Iris pigment epithelial cell (primary cell): ENCODE data around the gene PSAT1.

Experiments used
- DNase-seq: peaks from one replicate; pipeline ENCODE4 v3.0.0-alpha.2; 2011; ENCODE audit warnings: low read depth

The PSAT1 gene

DNA sequence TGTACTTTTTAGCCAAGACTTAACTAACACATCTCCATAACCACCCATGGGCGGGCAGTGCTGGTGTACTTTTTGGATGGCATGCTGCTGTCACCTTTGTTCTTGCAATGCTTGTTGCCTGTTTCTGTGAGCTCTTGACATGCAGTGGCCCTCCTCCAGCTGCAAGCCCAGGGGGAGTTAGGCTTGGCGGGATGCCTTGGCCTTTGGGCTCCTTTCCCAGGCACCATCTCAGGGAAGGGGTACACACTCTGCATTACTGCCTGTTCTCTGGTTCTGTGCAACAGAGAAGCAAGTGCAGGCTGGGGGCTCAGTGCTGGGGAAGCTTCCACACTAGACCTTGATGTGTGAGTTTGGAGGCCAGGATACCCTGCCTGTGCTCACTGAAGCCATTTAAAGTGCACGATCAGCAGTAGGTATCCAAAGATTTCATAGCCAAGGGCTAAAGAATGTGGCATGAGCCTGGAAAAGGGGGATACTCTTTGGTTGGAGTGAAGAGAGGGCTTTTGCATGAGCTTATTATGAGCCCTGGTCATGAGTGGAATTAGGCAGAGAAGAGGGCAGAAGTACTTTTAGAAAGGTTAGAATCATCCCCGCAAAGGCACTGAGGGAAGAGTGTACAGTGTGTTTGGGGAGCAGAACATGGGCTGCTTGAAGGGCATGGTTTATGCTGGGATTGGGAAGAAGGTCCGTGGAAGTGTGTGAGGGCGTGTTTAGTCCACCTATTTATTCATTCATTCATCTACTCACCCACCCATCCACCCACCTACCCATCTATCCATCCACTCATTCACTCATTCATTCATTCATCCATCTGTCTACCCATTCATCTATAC lies 22.5 kb downstream of the PSAT1 start:
- no peak for DNase-seq

DNA sequence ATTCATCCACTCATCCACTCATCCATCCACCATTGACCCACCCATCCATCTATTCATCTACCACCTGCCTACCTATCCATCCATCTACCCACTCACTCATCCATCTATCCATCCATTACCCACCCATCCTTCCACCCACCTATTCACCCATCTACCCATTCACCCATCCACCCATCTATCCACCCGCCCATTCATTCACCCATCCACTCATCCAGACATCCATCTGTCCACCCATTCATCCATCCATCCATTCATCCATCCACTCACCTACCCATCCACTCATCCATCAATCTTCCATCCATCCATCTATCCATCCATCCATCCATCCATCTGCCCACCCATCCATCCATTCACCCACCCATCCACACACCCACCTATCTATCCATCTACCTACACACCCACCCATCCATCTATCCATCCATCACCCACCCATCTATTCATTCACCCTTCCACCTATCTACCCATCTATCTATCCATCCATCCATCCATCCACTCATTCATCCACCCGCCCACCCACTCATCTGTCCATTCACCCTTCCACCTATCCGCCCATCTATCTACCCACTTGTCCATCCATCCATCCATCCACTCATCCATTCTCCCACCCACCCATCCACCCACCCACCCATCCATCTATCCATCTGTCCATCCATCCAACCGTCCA lies 23.2 kb downstream of the PSAT1 start:
- no peak for DNase-seq

DNA sequence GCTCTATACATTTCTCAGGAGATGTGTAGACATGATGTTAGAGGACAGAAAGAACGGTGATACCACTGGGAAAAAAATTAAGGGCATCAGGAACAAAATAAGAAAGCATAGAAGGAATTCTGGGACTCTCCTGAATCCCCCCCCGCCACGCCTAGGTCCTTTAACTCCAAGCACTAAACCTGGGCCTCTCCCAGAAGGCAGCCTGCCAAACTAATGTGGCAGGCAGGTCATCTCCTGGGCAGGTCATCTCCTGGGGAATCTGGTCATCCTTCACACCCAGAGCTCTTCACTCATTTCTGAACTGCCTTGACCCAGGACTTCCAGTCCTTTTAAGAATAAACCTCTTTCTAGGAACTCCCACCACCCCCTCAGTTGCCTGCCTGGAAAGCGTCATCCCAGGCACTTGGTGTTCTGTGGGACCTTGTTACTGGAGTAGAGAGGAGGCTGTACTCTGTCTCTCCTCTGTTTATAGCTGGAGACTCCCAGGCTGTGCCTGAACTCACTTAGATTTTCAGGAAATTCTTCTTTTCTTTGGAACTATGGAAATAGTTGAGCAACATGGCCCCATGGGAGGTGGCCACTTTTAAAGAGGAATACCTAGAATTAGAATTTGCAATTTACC lies 24.1 kb downstream of the PSAT1 start:
- DNase-seq, result no peak

DNA sequence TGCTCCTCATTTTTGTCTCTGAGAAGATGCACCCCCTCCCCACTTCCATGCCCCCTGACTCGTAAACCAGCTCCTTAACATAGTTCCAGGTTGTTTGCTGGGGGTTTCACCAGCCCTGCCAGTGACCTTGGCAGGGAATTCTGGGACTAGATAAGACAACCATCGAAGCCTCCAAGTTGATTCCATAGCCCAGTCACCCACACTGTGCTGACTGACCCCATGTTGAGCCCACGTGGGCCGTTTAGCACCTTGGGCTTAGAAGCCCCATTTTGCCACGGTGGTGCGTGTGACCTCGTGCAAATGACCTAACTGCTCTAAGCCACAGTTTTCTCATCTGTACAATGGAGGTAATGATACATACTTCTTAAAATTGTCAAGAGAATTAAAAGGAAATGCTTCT lies 24.6 kb downstream of the PSAT1 start:
- DNase-seq, result no peak

DNA sequence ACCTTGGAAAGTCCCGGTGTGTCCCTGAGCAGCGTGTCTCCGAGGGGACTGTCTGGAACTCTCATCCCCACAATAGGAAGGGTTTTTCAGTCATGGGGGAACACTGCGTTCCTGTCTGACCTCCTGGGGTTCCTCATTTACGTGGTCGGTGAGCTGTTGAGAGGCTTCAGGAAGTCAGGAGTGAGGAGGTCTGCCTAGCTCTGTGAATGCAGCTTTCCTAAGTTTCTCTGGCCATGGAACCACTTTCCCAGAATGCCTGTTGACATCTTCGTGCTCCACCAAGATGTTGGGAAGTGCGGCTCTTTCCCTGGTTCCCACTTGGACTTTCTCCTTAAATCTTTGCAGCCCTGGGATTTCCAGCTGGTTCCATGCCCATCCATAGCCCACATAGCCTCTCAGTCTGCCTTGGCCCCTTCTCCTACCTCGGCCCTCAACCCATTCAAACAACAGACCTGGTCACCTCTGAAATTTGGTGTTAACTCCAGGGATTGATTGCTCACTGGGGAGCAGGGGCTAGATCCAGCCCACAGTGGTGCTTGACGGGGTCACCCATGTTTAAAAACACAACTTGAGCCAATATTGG lies 27.2 kb downstream of the PSAT1 start:
- no peak for DNase-seq

DNA sequence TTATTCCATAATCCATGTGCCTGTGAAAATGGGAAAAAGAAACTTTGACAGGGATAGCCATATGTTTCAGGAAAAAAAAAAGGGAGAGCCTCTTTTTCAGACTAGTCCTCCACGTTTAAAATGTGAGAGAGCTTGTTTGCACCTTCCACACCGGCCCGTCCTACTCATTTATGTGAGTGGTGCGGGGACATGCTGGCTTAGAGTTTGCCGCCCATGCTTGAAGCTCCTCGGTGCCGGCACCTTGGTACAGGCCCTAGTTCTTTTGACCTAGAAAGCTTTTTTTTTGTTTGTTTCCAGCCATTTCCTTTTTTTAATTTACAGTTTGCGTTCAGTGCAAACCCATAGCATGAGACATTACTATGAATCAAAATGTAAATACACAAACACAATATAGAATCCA lies 27.8 kb downstream of the PSAT1 start:
- DNase-seq, result no peak

DNA sequence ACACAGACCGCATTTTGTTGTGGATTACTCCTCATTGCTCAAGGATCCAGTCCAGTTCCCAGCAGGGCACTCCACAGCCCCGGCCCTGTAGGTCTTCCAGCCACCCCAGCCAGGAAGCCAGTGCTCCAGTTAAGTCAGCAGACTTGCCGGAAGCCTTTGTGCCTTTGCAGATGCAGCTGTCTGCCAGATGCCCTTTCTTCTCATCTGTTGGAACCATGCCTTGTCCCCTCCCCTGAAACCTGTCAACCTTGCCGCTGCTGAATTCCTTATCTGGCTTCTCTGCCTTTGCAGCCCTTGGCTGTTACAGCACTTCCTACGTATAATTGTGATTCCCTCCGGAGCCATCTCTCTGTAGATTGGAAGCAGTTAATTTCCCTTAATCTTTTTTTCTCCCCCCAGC lies 28.4 kb downstream of the PSAT1 start:
- peak; percentile 53 for DNase-seq

DNA sequence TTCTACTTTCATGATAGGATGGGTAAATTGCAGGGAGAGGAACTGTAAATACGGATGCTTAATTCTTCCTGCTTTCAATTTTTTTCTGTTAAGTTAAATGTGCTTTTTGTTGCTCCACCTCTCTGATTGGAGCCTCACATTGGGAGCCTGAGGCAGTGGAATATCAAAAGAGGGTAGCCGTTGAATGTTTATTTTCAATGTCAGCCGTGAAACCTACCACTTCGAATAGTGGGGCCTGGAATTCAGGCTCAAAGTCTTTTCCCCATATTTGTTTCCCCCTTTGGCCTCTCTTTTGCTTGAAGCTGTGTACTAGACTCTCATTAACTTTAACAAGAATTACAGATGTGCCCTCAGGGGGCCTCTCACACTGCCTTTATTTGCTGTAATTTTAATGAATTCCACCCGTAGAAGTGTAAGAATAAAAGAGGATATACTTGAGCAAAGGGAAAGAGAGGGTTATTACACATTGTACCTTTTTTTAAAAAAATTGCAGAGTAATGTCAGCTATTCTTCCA lies 29.0 kb downstream of the PSAT1 start:
- no peak for DNase-seq

DNA sequence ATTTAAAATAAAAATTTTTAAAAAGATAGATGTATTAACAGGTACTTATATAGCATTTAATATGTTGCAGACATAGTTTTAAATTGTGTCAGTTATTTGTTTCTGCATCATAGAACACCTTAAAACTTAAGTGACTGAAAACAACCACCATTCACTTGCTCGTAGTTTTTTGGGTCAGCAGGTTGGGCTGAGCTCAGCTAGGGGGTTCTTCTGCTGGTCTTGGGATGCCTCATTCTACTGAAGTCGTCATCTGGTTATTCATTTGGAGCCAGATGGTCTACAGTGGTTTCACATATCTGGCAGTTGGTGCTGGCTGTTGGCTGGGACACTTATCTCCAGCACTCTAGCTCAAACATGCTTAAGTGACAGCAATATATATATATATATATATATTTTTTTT lies 29.6 kb downstream of the PSAT1 start:
- DNase-seq, result no peak

DNA sequence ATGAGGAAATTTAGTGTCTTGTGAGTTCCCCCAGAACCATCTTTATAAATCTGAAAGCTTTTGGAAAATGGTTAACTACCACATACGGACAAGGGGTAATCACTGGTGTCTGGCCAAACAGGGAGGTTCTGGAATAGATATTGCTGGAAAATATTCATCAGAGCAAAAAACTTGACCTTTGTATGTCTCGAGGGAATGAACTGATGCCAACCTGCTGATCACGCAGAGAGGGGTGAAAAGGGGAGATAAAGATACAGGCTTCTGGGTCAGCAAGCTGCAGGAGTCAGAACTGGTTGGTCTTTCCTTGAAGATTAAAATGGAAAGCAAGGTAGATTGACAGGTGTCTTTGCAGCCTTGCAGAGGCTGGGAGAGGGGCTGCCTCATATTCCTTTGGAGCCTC lies 35.5 kb downstream of the PSAT1 start:
- no peak for DNase-seq

DNA sequence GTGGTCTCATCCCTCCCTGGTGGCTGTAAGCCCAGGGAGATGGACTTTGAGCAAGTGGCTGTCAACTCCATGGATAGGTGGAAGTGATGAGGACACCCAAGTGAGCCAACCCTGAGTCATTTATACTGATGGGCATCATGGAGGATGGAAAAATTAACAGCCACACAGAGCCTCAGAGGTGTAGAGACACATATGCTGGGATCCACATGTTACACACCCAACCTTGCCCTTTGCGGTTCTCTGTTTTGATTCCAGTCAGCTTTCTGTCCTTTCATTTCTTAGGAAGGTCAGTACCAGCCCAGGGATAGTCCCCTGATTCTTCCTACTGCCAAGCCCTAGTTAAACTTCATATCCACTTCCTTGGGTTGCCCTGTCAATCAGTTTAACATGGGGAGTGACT lies 51.9 kb downstream of the PSAT1 start:
- no peak for DNase-seq

DNA sequence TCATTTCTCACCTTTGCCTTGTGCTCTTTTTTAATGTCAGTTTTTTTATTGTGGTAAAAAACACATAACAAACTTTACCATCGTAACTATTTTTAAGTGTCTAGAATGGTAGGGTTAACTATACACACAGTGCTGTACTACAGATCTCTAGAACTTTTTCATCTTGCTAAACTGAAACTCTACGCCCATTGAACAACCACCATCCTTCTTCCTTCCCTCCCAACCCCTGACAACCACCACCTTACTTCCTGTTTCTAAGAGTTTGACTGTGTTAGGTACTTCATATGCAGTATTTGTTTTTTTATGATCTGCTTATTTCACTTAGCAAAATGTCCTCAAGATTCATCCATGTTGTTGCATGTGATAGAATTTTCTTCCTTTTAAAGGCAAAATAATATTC lies 54.9 kb downstream of the PSAT1 start:
- no peak for DNase-seq

DNA sequence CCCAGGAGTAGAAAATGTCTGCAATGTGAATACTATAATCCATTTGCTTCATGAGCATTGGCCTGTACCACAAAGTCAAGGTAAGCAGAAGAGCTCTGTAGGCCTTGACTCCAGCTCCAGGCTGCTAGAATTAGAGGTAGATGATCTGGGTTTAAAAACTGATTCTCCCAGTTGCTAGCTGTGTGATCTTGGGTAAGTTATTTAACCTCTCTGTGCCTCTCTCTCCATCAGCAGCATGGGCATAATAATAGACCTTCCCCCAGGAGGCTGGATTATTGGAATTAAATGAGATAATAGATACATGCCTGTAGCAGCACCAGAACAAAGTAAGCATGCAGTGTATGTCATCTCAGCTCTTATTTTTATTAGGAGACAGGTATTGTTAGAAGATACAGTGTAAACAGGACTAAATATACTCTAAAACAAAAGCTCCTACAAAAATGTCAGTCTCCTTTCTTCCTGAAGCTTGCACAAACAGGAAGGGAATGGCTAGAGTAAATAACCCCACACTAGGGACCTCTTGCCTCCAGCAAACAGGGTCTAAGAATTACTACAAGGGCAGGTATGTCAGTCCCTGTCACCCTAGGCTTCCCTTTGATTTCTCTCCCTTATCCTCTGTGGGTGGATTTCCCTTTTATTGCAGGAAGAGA lies 57.5 kb downstream of the PSAT1 start:
- DNase-seq, result no peak

DNA sequence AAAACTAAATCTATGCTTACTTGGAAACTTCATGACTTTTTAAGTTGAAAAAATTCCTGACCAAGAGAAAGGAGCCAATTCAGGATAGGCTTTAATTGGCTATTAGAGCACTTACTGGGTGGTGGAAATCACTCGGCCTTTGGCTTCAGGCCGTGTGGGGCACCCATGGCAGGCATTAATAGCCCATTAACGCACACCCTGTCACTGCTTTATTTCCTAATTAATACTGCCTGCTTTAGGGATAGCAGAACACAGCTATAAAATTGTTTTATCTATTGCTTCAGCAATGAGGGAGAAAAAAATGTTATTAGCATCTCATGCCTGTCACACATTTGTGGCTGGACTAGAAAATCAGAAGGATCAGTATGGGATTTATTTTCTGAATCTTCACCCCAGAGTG lies 58.1 kb downstream of the PSAT1 start:
- DNase-seq, result no peak

DNA sequence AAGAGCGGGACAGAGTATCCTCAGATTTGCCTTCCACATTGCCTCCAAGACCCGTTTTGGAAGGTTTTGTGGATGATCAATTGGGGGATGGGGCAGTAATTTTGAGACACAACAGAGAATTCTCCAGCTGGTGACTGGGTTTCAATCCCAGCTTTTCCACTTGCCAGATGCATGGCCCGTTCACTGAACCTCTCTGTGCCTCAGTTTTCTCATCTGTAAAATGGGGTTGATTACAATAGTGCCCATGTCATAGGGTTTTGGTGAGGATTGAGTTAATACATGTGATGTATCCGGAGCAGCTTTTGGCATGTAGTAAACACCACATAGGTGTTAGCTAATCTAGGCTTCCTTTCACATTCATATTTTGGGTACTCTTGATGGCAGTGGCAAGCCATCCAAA lies 59.7 kb downstream of the PSAT1 start:
- DNase-seq, result no peak

DNA sequence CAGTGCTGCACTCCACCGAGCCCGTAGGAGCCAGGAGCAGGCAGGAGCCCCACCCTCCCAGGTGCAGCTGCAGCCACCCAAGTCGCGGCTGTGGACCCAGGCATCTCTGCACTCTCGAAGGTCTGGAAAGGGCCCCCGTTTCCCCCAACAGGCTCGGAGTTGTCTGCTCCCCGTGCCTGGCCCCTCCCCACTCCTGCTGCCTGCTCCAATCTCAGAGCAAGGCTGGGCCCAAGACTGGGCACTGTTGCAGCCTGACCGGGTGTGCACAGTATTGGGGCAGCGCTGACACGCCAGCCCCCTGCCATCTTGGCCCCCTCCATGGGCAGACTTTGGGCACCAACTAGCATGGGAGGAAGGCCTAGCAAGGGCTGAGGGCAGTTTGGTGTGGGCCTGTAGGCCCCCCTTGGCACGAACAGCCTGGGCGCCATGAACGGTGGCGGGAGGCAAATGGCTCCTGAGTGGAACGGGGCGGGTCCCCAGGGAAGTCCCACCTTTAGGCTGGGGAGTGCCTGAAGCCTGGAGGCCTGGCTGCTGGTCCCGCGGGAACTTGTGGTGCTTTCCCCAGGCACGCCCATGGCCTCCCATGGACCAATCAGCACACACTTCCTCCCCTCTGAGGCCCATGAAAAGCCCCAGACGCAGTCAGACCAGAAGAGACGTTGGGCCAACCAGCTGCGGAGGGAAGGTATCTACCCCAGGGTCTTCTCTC lies 60.4 kb downstream of the PSAT1 start:
- DNase-seq, result no peak

DNA sequence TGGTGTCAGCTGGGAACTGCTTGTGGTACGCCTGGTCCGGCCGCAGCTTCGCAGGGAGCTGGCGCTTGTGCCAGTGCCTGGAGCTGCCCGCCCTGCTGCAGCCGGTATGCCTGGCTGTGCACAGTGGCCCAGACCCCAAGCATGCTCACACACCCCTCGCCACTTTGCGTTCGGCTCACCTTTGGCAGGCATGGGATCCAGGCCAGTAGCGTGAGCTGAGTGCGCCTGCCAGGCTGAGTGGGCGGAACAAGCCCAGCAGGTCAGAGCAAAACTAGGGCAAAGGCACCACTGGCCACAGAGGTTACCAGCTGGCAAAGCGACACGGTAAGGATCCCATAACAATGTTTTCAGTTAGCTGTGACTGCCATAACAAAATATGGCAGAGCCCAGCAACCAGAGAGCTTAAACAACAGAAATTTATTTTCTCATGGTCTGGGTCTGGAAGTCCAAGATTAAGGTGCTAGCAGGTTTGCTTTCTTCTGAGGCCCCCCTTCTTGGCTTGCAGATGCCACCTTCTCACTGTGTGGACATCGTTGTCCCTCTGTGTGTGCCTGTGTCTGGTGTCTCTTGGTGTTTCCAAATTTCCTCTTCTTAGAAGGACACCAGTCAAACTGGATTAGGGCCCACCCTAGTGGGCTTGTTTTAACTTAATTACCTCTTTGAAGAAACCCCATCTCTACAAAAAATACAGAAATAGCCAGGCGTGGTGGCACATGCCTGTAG lies 61.6 kb downstream of the PSAT1 start:
- DNase-seq, result no peak

DNA sequence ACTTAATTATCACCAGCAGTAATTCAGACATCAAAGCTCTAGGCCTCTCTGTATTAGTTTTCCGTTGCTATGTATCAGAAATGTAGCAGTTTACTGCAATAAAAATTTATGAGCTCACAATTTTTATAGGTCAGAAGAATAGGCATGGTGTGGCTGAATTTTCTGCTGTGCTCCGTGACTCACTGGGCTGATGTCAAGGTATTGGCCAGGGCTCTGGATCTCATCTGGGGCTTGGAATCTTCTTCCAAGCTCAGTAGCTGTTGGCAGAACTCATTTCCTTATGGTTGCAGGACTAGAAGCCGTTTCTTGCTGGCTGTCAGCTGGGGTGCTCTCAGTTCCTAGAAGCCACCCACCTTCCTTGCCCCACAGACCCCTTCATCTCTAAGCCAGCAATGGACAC lies 66.3 kb downstream of the PSAT1 start:
- DNase-seq, result no peak

DNA sequence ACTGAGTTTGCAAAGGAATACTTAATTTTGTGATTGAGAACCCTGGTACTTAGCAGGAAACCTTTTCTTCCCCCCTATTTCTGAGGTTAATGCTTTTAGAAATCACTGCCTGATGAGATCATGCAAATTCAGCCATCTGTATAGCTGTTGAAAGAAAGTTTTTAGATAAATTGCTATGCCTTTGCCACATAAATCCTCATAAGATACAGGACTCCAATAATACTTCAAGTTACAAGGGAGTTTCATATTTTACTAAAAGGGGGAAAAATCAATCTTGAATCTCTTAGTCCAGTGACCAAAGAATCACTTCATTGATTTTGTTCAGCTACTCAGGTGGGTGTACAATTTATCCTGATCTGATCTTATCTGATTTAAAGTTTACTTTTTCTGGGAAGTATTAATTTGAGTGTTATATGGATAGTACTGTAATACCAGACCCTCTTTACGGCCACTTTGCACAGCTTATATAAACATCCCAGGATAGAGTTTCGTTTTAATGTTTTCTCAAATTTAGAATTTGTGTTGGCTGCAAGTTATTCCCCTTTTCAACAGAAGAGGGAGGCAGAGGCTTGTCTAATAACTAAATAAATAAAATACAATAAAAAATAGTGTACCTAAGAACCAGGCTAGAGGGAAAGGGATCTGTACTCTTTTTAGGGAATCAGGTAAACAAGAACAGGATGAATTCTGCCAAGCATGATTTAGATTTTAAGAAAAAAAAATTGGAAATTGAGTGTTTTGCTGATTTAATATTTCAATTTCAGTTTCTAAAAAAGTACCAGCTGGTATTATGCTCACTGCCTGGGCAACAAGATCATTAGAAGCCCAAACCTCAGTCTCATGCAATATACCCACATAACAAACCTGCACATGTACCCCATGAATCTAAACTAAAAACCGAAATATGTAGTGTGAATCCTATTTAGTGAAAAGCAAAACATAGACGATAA lies 69.1 kb downstream of the PSAT1 start:
- no peak for DNase-seq

DNA sequence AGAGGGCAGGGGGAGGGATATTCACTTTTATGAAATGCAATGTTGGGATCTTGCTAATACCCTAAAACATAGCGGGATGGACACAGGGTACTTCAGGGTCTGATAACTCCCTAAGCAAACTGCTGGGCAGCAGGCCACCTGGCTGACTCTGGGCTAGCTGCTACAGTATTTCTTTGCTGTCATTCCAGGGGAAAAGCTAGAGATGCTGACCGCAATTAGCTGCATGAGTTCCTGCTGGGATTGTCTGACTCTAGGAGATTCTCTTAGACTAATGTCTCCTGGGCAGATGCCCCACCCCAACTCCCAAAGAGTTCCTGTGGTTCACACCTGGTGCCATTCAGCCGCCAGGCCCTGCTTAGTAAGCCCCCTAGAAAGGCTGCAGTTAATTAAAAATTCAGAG lies 69.9 kb downstream of the PSAT1 start:
- no peak for DNase-seq
